ENCODE measurements around the gene SLC45A2.

- TF ChIP-seq CTCF (IDR thresholded peaks at IDR 0.05) (no peak), POLR2AphosphoS5 (IDR thresholded peaks at IDR 0.05; ENCODE audit: low read depth, low read length) (no peak)
These were observed 32.3 kb upstream of the SLC45A2 start for GRCh38 chr5:34016750-34017149.

All from Panc1 (cell line).